GM21619 (cell line): ENCODE measurements around the gene NTF3.

Experiments used
- ATAC-seq: cut with Tn5 transposase; IDR thresholded peaks from one replicate; pipeline ENCODE4 v1.9.1; 2021; ENCODE audit not compliant: unreplicated experiment

The NTF3 gene

GRCh38 chr12:5430641-5431603, 986 bp upstream of the NTF3 start:
- no peak for ATAC-seq

DNA sequence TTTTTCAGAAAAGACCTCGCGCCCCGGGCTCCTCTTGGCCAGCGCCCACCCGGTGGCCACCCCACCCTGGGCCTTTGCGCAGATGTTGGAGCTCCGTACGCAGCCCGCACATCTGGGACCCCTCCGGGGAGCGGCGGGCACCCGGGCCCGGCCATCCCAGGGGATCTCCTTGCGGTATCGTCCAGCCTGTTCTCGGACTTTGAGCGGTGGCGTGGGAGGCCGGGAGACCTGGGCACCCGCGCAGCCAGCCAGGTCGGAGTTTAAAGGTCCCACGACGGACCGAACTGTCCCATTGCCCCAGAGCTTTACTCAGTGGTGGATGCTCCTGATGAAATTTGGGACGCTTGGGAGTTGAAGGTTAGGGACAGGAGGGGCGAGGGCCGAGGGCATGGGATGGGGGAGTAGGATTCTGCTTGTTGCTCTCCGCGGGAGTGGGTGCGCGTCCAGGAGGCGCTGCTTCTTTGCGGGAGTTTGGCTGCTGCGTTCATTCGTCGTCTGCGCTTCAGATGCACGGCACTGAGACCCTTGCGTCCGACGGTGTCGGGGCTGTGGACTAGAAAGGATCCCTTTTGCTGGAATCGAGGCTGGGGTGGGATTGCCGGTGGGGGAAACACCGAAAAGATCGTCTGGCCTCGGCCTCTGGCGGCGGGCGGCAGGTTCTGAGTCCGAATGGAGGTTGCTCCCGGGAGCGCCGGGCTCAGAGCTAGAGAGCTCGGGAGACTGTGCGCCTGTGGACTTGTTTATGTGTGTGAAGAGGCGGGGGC, 1.4 kb downstream of the NTF3 start:
- ATAC-seq, result no peak

- no peak for ATAC-seq
These were observed 2.1 kb downstream of the NTF3 start for GRCh38 chr12:5433845-5434646.

DNA sequence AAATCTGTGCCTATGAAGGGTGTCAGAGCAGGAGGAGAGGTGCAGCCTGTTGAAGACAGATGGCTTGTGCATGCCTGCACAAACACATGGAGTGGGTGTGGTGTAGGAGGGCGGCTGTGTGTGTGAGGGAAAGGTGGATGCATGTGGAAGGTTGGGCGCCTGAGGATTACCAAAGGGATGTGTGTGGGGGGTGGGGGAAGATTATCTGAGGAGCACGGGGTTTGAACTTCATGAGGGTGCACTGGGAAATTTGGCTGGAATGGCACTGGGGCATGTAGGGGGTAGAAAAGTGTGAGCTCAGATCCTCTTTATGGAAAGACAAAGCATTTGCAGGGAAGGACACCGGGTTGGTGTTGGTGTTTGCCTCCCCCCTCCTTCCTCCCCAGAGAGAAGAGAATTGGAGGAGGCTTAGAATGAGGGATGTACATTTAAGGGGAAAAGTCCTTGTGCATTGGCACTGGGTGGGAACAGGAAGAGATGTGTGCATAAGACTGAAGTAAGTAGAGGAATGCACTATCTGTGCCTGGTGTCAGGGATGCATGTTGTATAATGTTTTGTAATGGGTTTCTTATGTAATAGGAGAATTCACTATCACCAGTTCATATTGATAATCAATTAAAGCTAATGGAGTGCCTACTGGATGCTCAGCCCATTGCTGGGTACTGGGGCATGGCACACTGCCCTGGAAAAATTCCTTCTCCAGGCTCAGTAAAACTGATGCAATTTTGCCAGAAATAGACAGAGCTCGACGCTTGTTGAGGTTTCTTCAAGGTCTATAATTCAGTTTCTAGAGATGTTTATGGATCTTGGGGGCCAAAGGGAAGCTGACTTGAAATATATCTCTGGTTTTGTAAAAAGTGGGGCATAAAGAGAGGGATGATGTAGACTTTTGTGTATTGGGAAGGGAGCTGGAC, 3.0 kb downstream of the NTF3 start:
- no peak for ATAC-seq

- ATAC-seq, result no peak
These were observed 5.3 kb downstream of the NTF3 start for GRCh38 chr12:5437182-5437583.

DNA sequence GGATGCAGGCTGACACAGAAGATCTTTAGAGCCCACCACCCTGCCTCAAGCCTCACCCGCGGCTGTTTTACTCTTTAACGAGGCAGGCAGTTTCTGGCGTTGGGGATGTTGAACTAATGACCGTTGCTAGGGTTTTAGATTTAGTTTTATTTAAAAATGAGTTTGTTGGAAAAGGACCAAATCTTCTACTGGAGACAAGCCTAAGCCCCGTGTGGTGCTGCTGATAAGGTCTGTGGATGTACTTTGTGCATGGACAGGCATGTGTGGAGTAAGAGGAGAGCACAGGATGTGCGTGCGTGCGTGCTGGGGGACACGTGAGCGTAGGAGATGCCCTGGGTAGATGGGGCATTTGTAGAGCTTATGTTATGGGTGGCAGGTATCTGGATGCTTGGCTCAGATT, 5.7 kb downstream of the NTF3 start:
- no peak for ATAC-seq

DNA sequence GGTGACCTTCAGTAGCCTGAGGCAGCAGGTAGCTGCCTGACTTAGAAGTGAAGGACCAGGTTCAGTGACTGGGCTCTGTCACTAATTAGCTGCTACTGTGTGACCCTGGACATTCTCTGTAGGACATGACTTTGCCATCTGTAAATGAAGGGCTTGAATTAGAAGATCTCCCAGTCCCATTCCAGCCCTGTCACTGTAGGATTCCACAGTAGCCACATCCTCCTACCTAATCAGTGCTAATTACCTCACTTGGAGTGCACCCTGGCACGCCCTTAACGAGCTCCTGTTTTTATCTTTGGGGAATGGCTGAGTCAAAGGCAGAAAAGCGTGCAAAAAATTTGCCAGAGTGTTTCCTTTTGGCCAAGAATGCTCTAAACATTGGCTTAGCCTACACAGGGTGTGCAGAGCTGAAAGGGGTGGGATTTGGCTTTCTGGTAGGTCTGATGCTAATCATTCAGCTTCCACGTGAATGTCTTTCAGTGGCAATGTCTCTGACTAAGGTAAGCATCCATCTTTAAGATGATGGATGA, 6.8 kb downstream of the NTF3 start:
- no peak for ATAC-seq

DNA sequence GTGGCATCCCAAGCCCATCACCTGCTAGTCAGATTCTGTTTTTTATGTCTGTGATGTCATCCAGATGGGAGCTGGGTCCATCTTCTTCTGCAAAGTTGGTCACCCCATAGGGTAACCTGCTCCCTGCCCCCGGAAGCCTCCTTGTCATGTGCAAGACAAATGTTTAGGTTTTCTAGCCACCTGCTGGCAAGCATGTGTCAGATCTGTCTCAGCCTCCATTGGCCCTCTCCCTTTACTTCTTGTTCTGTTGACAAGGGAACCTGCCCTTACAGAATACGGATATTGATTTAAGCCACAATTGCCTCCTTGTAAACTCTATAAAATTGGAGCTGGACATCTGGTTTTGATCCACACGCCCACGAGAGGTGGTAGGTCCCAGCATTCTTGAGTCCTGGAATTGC, 7.5 kb downstream of the NTF3 start:
- no peak for ATAC-seq

GRCh38 chr12:5439788-5440300, 7.9 kb downstream of the NTF3 start:
- no peak for ATAC-seq

DNA sequence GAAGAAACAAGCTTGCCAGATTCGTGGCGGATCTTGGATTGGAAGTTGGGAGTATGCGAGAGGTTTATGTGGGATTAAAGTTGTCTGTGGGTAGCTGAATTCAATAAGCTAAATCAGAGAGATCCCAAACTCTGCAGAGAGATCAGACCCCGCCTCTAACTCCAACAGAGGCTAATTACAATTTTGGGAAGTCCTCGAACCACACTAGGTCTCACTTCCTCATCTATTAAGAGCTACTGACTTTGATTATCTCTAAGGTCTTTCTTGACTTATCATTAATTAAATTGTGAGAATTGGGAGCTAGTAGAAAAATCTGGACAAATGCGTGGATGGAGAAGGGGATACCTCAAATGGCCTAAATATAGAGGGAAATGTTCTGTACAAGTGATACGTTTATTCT, 9.1 kb downstream of the NTF3 start:
- ATAC-seq, result no peak

DNA sequence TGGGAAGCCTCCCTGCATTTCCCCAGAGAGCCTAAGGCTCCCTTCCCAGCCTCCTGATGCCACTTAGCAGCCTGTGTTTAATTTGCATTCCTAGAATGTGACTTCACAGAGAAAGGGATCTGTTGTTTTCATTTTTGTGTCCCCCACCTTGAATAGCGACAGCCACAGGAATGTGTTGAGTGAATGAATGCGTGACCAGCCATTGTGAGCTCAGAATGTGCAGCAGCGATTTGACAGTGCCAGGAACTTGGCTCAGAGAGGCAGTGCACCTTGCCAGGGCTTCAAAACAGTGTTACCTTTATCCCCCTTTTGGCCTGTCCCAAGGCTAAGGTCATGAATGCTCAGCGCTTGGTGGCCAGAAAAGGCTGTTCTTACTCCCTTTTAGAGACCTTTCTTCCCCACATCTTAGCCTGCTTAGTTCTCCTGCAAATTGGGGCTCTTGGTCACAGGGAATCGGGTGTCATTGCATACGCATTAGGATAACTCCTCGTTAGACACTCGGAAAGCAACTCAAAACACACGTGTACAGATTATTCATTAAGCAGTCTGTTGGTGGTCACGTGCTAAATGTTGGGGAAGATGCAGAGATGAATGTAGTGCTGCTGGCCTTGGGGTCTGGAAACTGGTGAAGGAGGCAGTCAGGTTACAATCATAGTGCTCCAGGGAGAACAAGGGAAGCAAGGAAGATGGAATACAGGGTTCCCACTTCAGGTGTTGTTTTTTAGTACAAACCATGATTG, 9.8 kb downstream of the NTF3 start:
- ATAC-seq, result no peak

DNA sequence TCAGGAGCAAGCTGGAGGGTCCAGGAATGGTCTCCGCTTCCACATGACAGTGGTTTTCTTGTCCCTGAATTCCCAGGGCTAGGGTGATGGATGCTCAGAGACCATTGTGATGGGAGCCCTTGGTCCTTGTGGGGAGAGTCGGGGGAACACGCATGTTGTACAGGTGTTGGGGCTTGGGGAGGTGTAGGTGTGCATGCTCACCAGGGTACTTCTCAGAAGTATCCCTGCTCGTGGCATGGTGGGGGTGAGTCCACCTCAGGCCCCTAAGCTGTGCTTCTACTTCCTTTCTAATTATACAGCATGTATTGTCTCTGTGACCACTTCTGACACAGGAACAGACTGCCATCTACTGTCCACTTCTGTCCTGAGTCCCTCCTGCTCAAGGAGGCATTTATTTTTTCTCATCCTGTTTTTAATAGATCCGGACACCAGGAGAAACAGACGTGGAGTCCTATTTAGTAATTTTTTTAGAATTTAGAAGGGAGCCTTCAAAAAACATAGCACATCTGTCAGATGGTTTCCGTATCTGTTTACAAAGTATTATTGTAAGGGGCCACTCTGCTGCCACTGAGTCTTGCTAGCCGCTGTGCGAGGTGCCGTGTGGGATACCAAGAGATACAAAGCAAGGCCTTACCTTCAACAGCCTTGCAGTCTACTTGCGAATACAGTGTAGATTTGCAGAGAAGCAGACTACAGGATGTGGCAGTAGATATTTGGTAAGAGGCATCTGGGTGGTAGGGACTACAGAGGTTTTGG, 10.5 kb downstream of the NTF3 start:
- no peak for ATAC-seq

- no peak for ATAC-seq
These were observed 12.6 kb downstream of the NTF3 start for GRCh38 chr12:5444520-5444919.

DNA sequence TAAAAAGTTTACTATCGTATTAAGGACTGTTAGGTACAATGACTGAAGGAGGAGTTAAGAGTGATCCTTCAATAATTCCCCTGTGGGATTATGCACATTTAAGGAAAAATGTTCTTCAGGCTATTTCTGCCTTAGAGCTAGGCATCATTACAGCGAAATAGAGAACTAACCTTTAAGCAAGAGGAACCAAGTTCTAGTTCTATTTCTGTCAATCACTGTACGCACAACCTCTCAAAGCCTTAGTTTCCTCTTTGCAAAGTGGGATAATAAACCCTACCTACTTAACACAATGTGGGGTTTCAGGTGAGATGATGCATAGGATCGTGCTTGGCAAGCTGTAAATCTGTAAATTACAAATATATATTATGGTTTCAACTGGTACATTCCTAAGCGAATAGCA, 15.4 kb downstream of the NTF3 start:
- ATAC-seq, result no peak

DNA sequence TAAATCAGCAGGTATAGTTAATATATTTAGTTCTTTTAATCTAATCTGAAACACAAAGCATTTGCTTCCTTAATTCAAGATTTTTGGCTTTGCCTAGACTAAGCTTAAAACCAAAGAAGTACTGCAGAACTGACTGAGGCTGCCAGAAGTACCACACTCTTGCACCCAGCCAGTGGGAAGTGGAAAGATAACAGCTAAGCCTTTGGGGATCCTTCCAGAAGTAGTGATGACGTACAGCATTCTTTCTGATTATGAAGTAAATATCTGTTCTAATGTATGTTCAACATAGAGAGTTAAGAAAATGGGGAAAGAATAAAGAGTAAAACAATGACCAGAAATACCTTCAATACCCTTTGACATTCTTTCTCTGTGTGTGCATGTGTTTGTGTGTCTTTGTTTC, 19.3 kb downstream of the NTF3 start:
- ATAC-seq, result no peak

DNA sequence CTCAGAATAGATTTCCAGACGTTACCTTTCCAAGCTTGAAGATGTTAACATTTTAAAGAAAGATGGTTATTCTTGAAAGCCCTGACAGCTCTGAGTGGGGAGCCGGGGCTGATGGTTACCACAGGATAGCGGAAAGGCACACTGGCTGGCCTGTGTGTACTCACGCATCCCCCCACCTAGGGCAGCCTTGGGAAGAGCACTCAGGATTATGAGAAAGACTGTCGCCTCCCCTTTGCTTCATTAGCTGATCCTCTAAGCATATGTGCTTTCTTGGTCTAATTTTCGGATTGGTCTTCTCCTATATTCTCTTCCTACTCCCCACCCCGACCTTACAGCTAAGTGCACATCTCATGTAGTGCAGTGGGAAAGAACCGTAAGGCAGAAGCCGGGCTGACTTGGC, 20.7 kb downstream of the NTF3 start:
- ATAC-seq, result no peak

GRCh38 chr12:5453466-5453865, 21.6 kb downstream of the NTF3 start:
- no peak for ATAC-seq

DNA sequence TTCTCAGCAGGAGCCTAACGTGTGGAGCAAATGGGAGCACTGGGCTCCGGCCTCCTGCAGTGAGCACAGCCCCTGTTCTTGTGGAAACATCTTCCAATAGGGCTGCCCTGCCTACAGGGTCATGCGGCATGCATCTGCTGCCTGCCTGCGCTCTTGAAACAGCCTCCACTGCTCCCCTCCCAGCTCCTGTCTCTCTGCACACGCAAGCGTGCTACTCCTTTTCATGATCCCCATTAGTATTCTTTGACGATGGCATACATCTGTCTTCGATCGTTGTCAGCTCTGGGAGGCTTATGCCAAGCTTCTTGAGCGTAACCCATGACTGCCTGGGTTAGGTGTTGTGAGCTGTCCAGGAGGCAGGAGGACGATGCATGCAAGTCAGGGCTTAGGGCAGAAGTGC, 23.1 kb downstream of the NTF3 start:
- ATAC-seq, result no peak
